DOHH2 (cell line): ENCODE measurements around the gene JOSD1.

Source experiments
- CTCF ChIP-seq: fragments of 200-600 bp; sonication (generic); IDR thresholded peaks from one replicate; pipeline ENCODE4 v1.5.1; 2014; ENCODE audit warnings: antibody characterized with exemption, mild to moderate bottlenecking, low read depth, low read length; ENCODE audit not compliant: poor library complexity, severe bottlenecking
- EZH2phosphoT487 ChIP-seq: fragments of 200-600 bp; sonication (generic); IDR thresholded peaks from 2 replicates; pipeline ENCODE4 v1.6.1; 2017; ENCODE audit warnings: borderline replicate concordance, mild to moderate bottlenecking, antibody characterized with exemption, low read length, moderate library complexity, mixed read lengths

- TF ChIP-seq CTCF (no peak), EZH2phosphoT487 (no peak)
Observed at GRCh38 chr22:38737302-38738060, 36.7 kb upstream of the JOSD1 start.
